H1 (cell line): ENCODE measurements around the gene NSUN6. TPM values are rescaled to one million over a fixed set of nuclear protein-coding genes. Genes with fewer than 3 reads are reported as not detected.

Experiments
- MAFK ChIP-seq: IDR thresholded peaks from 2 replicates; pipeline ENCODE4 v1.6.1; 2012; ENCODE audit warnings: low read depth, mild to moderate bottlenecking, improper control_type of control experiment, low read length
- TEAD4 ChIP-seq: IDR thresholded peaks from 2 replicates; pipeline ENCODE4 v1.6.1; 2012; ENCODE audit warnings: low read depth, low read length, inconsistent platforms, mixed read lengths
- polyA plus RNA-seq, 7 experiments: library from polyadenylated mRNA; depleted of rRNA in 3 of 7; stranded (reverse) in 5 of 7; unstranded in 2 of 7; fragments of >200 nt in 5 of 7; fragments of 200-250 nt in 2 of 7; gene quantifications; 1 replicate in 5 of 7; 2 replicates in 1 of 7; 4 replicates in 1 of 7; pipeline versions ENCODE4 v1.2.1 to v1.2.3, GENCODE V29; 2011 to 2013; ENCODE audit warnings: missing spikeins in 2 of 7, mixed read lengths in 2 of 7
- total RNA-seq: library from RNA; stranded (reverse); fragmentation: NEBNext Ultra II Directional; extraction: Animal tissue kit (Norgen Biotek cat#: 25700); gene quantifications from 2 replicates; pipeline ENCODE4 v1.2.1, GENCODE V29; 2021

The NSUN6 gene
- total and polyA plus RNA-seq, 2 of the 8 experiments (the other 6 are each of a cell fraction or from before 2014, with no cell fraction given), result 5.9 to 14.4 TPM

GRCh38 chr10:18685555-18685954 is 34.2 kb upstream of the NSUN6 start (continued):
- TF ChIP-seq MAFK (no peak), TEAD4 (no peak)
